Measurements from ENCODE around the gene LIN37. TPM values are rescaled to one million over a fixed set of nuclear protein-coding genes. Genes with fewer than 3 reads are reported as not detected.

Gene LIN37
- total RNA-seq, 4 donors from 2014 or later = 11.6 to 18.3 (median 15.6) TPM

GRCh38 chr19:35745328-35746086 lies 2.9 kb upstream of the LIN37 start, which contains the start of the genes PSENEN and U2AF1L4:
Gene PSENEN (plus strand): TSS chr19:35745651. CDS start chr19:35745931, 280 bp downstream.
Gene U2AF1L4 (minus strand): TSS chr19:35745418. CDS start chr19:35745391, 27 bp downstream.
- intact Hi-C loops (cut with DNase I) = no loop called here
- TF ChIP-seq POLR2AphosphoS5 (IDR thresholded peaks at IDR 0.05) (peak; percentile 84 to 95), POLR2A (IDR thresholded peaks at IDR 0.05; ENCODE audit: low read depth) (no peak), CTCF (IDR thresholded peaks at IDR 0.05) (peak in 1 of 3 experiments; percentile 11)
- peak; percentile 99 for DNase-seq (ENCODE audit: extremely low spot score)
- Histone ChIP-seq H3K4me1 (peaks cover 43 to 84% (median 61%) of the 10 kb centered on the region in 4 donors), H3K36me3 (peaks cover 0 to 24% (median 13%) of the 10 kb centered on the region in 4 donors), H3K27me3 (no peaks in the 10 kb centered on the region), H3K9me3 (no peaks in the 10 kb centered on the region), H3K27ac (replicated peaks in 1 of 4) (peak within 1 kb of the TSS; percentile 94 to 100 (median 99)), H3K4me3 (peak within 1 kb of the TSS; percentile 64 to 99 (median 85))
- under 1% methylated on average over 26 of the region's 40 CpGs for WGBS

- H3K4me3 ChIP-seq = peak overlapping the region; percentile 64 to 99 (median 85)
- H3K36me3 ChIP-seq = peaks cover 0 to 24% (median 13%) of the 10 kb centered on the region in 4 donors
- H3K27me3 ChIP-seq = no peaks in the 10 kb centered on the region
- no peaks in the 10 kb centered on the region for H3K9me3 ChIP-seq
- intact Hi-C loops (cut with DNase I) = no loop called here
- H3K4me1 ChIP-seq = peaks cover 39 to 82% (median 57%) of the 10 kb centered on the region in 4 donors
- peak overlapping the region; percentile 94 to 100 (median 99) for H3K27ac ChIP-seq (replicated peaks in 1 of 4)
- whole genome bisulfite sequencing = 17% methylated on average over 4 of the region's 4 CpGs
- TF ChIP-seq POLR2AphosphoS5 (IDR thresholded peaks at IDR 0.05) (no peak), CTCF (IDR thresholded peaks at IDR 0.05) (no peak)
- DNase-seq (ENCODE audit: extremely low spot score) = no peak
Measured at GRCh38 chr19:35746087-35746462, 2.3 kb upstream of the LIN37 start.

GRCh38 chr19:35746531-35746930 lies 1.8 kb upstream of the LIN37 start:
- WGBS = 81% methylated on average over 5 of the region's 5 CpGs
- Histone ChIP-seq H3K27me3 (no peaks in the 10 kb centered on the region), H3K27ac (replicated peaks in 1 of 4) (peak overlapping the region in 3 of 4 donors; percentile 94 to 100 (median 98)), H3K36me3 (peaks cover 0 to 25% (median 13%) of the 10 kb centered on the region in 4 donors), H3K9me3 (no peaks in the 10 kb centered on the region), H3K4me3 (peak overlapping the region in 2 of 4 donors; percentile 78 to 92), H3K4me1 (peaks cover 36 to 78% (median 55%) of the 10 kb centered on the region in 4 donors)
- TF ChIP-seq EP300 (IDR thresholded peaks at IDR 0.05) = no peak
- TF ChIP-seq POLR2A (IDR thresholded peaks at IDR 0.05; ENCODE audit: low read depth) = no peak
- no peak for TF ChIP-seq POLR2AphosphoS5 (IDR thresholded peaks at IDR 0.05)
- intact Hi-C loops (cut with DNase I) = no loop called here
- no peak for DNase-seq (ENCODE audit: extremely low spot score)

- H3K4me1 ChIP-seq = peaks cover 33 to 65% (median 54%) of the 10 kb centered on the region in 4 donors
- intact Hi-C loops (cut with DNase I) = no loop called here
Measured at GRCh38 chr19:35750167-35750566, 1.8 kb downstream of the LIN37 start.

GRCh38 chr19:35751839-35752745 lies 3.7 kb downstream of the LIN37 start:
- H3K36me3 ChIP-seq = peaks cover 26 to 33% (median 30%) of the 10 kb centered on the region in 4 donors
- TF ChIP-seq POLR2AphosphoS5 (IDR thresholded peaks at IDR 0.05) (no peak), POLR2A (IDR thresholded peaks at IDR 0.05; ENCODE audit: low read depth) (no peak), EP300 (IDR thresholded peaks at IDR 0.05) (no peak), CTCF (IDR thresholded peaks at IDR 0.05) (no peak)
- H3K27ac ChIP-seq (replicated peaks in 1 of 4) = peak overlapping the region in 2 of 4 donors; percentile 42 to 98
- intact Hi-C loops (cut with DNase I) = no loop called here
- 87% methylated on average over 11 of the region's 14 CpGs for WGBS
- DNase-seq (ENCODE audit: extremely low spot score) = no peak
- H3K9me3 ChIP-seq = no peaks in the 10 kb centered on the region
- no peaks in the 10 kb centered on the region for H3K27me3 ChIP-seq
- no peak overlapping the region for H3K4me3 ChIP-seq
- peaks cover 36 to 71% (median 60%) of the 10 kb centered on the region in 4 donors for H3K4me1 ChIP-seq

More at GRCh38 chr19:35750167-35750566, 1.8 kb downstream of the LIN37 start:
- no peak for TF ChIP-seq EP300 (IDR thresholded peaks at IDR 0.05)
- TF ChIP-seq POLR2A (IDR thresholded peaks at IDR 0.05; ENCODE audit: low read depth) = no peak
- peak overlapping the region in 2 of 4 donors; percentile 48 to 91 for H3K27ac ChIP-seq (replicated peaks in 1 of 4)
- H3K4me3 ChIP-seq = no peak overlapping the region
- H3K9me3 ChIP-seq = no peaks in the 10 kb centered on the region
- no peak for DNase-seq (ENCODE audit: extremely low spot score)
- peaks cover 26 to 34% (median 32%) of the 10 kb centered on the region in 4 donors for H3K36me3 ChIP-seq
- H3K27me3 ChIP-seq = no peaks in the 10 kb centered on the region
- WGBS = 92% methylated on average over 5 of the region's 5 CpGs

Data from esophagus muscularis mucosa (tissue), 4 donors.